PC-9 (cell line): ENCODE results near the gene LYPD6B. TPM values are rescaled to one million over a fixed set of nuclear protein-coding genes. Genes with fewer than 3 reads are reported as not detected.

ENCODE experiments used
- BruUV-seq: library from RNA; stranded (reverse); fragments of 400-500 nt; replicated peaks from 2 replicates; lab custom pipeline; 2021; lab: Mats Ljungman, UMichigan
- CTCF ChIA-PET: fragments of 300-600 bp; sonication (Branson Sonifier 250); formaldehyde crosslinking; loops from one replicate; lab custom pipeline; 2022; ENCODE audit warnings: antibody characterized with exemption; lab: Charles Lee
- POLR2A ChIA-PET: fragments of 300-600 bp; sonication (Branson Sonifier 250); formaldehyde crosslinking; loops from one replicate; lab custom pipeline; 2022; ENCODE audit warnings: antibody characterized with exemption; ENCODE audit not compliant: unreplicated experiment; lab: Charles Lee
- DNase-seq, 2 experiments: peaks; one replicate each; pipeline versions ENCODE4 v3.0.0 to v3.0.0-alpha.2; 2015 to 2022; ENCODE audit warnings: mixed read lengths in 1 of 2
- H2AFZ ChIP-seq: fragments of 200-600 bp; sonication (generic); 2 replicates; pipeline ENCODE4 v1.8.1; 2017; ENCODE audit warnings: antibody characterized with exemption
- H3F3A ChIP-seq: fragments of 200-600 bp; sonication (generic); 2 replicates; pipeline ENCODE4 v1.8.1; 2017; ENCODE audit warnings: antibody characterized with exemption, mild to moderate bottlenecking, low read depth; ENCODE audit not compliant: insufficient read depth
- H3K27ac ChIP-seq: fragments of 200-600 bp; sonication (generic); 2 replicates; pipeline ENCODE4 v1.6.1; 2016; ENCODE audit warnings: mixed run types
- H3K27me3 ChIP-seq: fragments of 200-600 bp; sonication (generic); 2 replicates; pipeline ENCODE4 v1.6.1; 2016; ENCODE audit warnings: low read depth, mixed run types; ENCODE audit not compliant: insufficient read depth
- H3K36me3 ChIP-seq: fragments of 200-600 bp; sonication (generic); 2 replicates; pipeline ENCODE4 v1.6.1; 2016; ENCODE audit warnings: low read depth, mixed run types
- H3K4me1 ChIP-seq: fragments of 200-600 bp; sonication (generic); replicated peaks from 2 replicates; pipeline ENCODE4 v1.6.1; 2016; ENCODE audit warnings: mixed run types; ENCODE audit not compliant: insufficient read depth
- H3K4me2 ChIP-seq: fragments of 200-600 bp; sonication (generic); 2 replicates; pipeline ENCODE4 v1.6.1; 2017; ENCODE audit warnings: mixed run types
- H3K4me3 ChIP-seq: fragments of 200-600 bp; sonication (generic); 2 replicates; pipeline ENCODE4 v1.6.1; 2016; ENCODE audit warnings: mixed run types
- H3K79me2 ChIP-seq: fragments of 200-600 bp; sonication (generic); 2 replicates; pipeline ENCODE4 v1.6.1; 2017; ENCODE audit warnings: low read depth, mixed run types
- H3K9me2 ChIP-seq: fragments of 200-600 bp; sonication (generic); 2 replicates; pipeline ENCODE4 v1.8.1; 2017; ENCODE audit warnings: mild to moderate bottlenecking; ENCODE audit not compliant: insufficient read depth
- H3K9me3 ChIP-seq: fragments of 200-600 bp; sonication (generic); 2 replicates; pipeline ENCODE4 v1.8.1; 2016; ENCODE audit warnings: low read depth; ENCODE audit not compliant: insufficient read depth
- H4K20me1 ChIP-seq: fragments of 200-600 bp; sonication (generic); 2 replicates; pipeline ENCODE4 v1.8.1; 2017; ENCODE audit not compliant: insufficient read depth
- CTCF ChIP-seq: fragments of 200-600 bp; sonication (generic); conservative IDR thresholded peaks from 2 replicates; pipeline ENCODE4 v1.6.1; 2017; ENCODE audit warnings: mixed run types, antibody characterized with exemption, mild to moderate bottlenecking, moderate library complexity
- EZH2 ChIP-seq: fragments of 200-600 bp; sonication (generic); IDR thresholded peaks from 2 replicates; pipeline ENCODE4 v1.8.0; 2017; ENCODE audit warnings: antibody characterized with exemption, low read depth
- intact Hi-C: fragments of 100-400 bp; cut with micrococcal nuclease; formaldehyde crosslinking; loops from one replicate; pipeline ENCODE4 v1.10.0; 2022; ENCODE audit not compliant: unreplicated experiment
- total RNA-seq: library from RNA; stranded (reverse); gene quantifications from 2 replicates; pipeline ENCODE4 v1.2.3, GENCODE V29; 2021

LYPD6B gene
- total RNA-seq, 1 experiment from 2014 or later: 10.0 TPM

- Histone ChIP-seq H3K27ac (no peak overlapping the region), H3K4me3 (no peak overlapping the region), H2AFZ (no peak overlapping the region), H3K4me2 (no peak overlapping the region), H3K9me3 (no peaks in the 10 kb centered on the region), H3K36me3 (no peaks in the 10 kb centered on the region), H3K9me2 (no peaks in the 10 kb centered on the region), H3K27me3 (no peaks in the 10 kb centered on the region), H3F3A (no peaks in the 10 kb centered on the region), H4K20me1 (no peaks in the 10 kb centered on the region), H3K4me1 (no peaks in the 10 kb centered on the region), H3K79me2 (no peaks in the 10 kb centered on the region)
- DNase-seq: no peak
- no TSS peak for BruUV-seq
- CTCF ChIA-PET: no interaction called here
- POLR2A ChIA-PET: interaction anchor here (0.5 kb wide), 1 partner anchor 53 kb away, joined by 5 read pairs; no protein-coding TSS in a partner anchor
- TF ChIP-seq EZH2 (no peak), CTCF (no peak)
- intact Hi-C loops: no loop called here
These were observed 185.1 kb downstream of the LYPD6B start for GRCh38 chr2:149223472-149224095.

GRCh38 chr2:149224543-149224942, 186.0 kb downstream of the LYPD6B start:
- Histone ChIP-seq H3K36me3 (no peaks in the 10 kb centered on the region), H3K4me1 (no peaks in the 10 kb centered on the region), H3K79me2 (no peaks in the 10 kb centered on the region), H4K20me1 (no peaks in the 10 kb centered on the region), H3K27me3 (no peaks in the 10 kb centered on the region), H3K4me3 (no peak overlapping the region), H3K9me2 (no peaks in the 10 kb centered on the region), H3K27ac (no peak overlapping the region), H3K4me2 (no peak overlapping the region), H2AFZ (no peak overlapping the region), H3K9me3 (no peaks in the 10 kb centered on the region), H3F3A (no peaks in the 10 kb centered on the region)
- no peak for DNase-seq
- no peak for TF ChIP-seq CTCF
- TF ChIP-seq EZH2: no peak
- intact Hi-C loops: no loop called here
- ChIA-PET POLR2A (no interaction called here), CTCF (no interaction called here)
- BruUV-seq: no TSS peak

GRCh38 chr2:149225446-149225845, 186.9 kb downstream of the LYPD6B start:
- ChIA-PET CTCF (no interaction called here), POLR2A (no interaction called here)
- no peak overlapping the region for H3K4me2 ChIP-seq
- no peak overlapping the region for H2AFZ ChIP-seq
- no peaks in the 10 kb centered on the region for H3K9me2 ChIP-seq
- no peaks in the 10 kb centered on the region for H3K27me3 ChIP-seq
- H3K36me3 ChIP-seq: no peaks in the 10 kb centered on the region
- no peak for DNase-seq
- no peak overlapping the region for H3K4me3 ChIP-seq
- no peaks in the 10 kb centered on the region for H3K9me3 ChIP-seq
- intact Hi-C loops: no loop called here
- no peak overlapping the region for H3K27ac ChIP-seq
- no TSS peak for BruUV-seq
- no peaks in the 10 kb centered on the region for H4K20me1 ChIP-seq
- TF ChIP-seq EZH2 (no peak), CTCF (no peak)
- H3F3A ChIP-seq: no peaks in the 10 kb centered on the region
- H3K4me1 ChIP-seq: no peaks in the 10 kb centered on the region
- H3K79me2 ChIP-seq: no peaks in the 10 kb centered on the region
